PC-3 (cell line): ENCODE measurements around the gene TRAF3.

ENCODE experiments used
- EZH2 ChIP-seq: fragments of 300-600 bp; sonication (generic); IDR thresholded peaks from one replicate; pipeline ENCODE4 v1.6.1; 2017; ENCODE audit warnings: antibody characterized with exemption, mild to moderate bottlenecking, low read length; ENCODE audit not compliant: unreplicated experiment
- TF ChIP-seq, protein P1 (sequence below): fragments of 300-600 bp; sonication (generic); conservative IDR thresholded peaks from 2 replicates; pipeline ENCODE4 v1.5.1; 2017; ENCODE audit warnings: antibody characterized with exemption, low read depth, mild to moderate bottlenecking, low read length

DNA sequence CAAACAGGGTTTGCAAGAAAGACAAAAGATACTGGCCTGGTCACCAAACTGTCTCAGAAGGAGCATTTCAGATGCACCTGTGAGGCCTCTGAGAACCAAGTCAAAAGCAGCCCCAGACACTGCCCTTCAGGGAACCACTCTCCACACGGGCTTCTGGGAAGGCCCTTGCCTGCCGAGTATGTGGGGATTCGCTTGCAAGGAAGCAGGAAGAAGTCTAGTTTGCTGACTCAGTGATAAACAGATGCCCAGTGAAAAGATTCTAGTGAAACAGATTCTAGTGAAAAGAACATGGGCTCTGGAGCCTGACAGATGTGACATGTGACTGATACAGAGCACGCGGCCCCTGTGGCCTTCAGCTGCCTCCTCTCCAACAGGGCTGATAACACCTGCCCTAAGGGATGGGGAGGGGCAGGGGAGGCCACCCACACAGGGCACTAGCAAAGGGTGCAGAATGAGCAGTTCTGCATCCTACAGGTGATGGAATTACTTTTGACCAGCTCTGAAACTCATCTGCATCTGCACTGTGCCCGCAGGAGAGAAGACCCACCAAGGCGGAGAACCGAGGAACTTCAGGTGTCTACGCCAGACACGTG is 164.3 kb downstream of the TRAF3 start:
- TF ChIP-seq, protein P1, sequence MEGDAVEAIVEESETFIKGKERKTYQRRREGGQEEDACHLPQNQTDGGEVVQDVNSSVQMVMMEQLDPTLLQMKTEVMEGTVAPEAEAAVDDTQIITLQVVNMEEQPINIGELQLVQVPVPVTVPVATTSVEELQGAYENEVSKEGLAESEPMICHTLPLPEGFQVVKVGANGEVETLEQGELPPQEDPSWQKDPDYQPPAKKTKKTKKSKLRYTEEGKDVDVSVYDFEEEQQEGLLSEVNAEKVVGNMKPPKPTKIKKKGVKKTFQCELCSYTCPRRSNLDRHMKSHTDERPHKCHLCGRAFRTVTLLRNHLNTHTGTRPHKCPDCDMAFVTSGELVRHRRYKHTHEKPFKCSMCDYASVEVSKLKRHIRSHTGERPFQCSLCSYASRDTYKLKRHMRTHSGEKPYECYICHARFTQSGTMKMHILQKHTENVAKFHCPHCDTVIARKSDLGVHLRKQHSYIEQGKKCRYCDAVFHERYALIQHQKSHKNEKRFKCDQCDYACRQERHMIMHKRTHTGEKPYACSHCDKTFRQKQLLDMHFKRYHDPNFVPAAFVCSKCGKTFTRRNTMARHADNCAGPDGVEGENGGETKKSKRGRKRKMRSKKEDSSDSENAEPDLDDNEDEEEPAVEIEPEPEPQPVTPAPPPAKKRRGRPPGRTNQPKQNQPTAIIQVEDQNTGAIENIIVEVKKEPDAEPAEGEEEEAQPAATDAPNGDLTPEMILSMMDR, result no peak
- TF ChIP-seq EZH2, result no peak
